HepG2 (cell line): ENCODE results near the gene DLG1. TPM values are rescaled to one million over a fixed set of nuclear protein-coding genes. Genes with fewer than 3 reads are reported as not detected.

Source experiments
- AHR ChIP-seq: IDR thresholded peaks from 2 replicates; pipeline ENCODE4 v1.6.1; 2018; ENCODE audit warnings: missing genetic modification reagents, missing compliant biosample characterization
- ATRX ChIP-seq: sonication (generic); formaldehyde crosslinking; IDR thresholded peaks from 2 replicates; pipeline ENCODE4 v1.4.0; 2020; ENCODE audit warnings: missing genetic modification reagents, borderline replicate concordance
- CEBPG ChIP-seq: IDR thresholded peaks from 2 replicates; pipeline ENCODE4 v1.6.1; 2016
- KDM5B ChIP-seq: sonication (generic); formaldehyde crosslinking; IDR thresholded peaks from 2 replicates; pipeline ENCODE4 v1.4.0; 2020; ENCODE audit warnings: missing genetic modification reagents, mild to moderate bottlenecking, borderline replicate concordance
- SP4 ChIP-seq: sonication (generic); formaldehyde crosslinking; IDR thresholded peaks from 2 replicates; pipeline ENCODE4 v1.8.1; 2023; ENCODE audit warnings: mild to moderate bottlenecking, missing genetic modification reagents
- ZBTB33 ChIP-seq: sonication (generic); formaldehyde crosslinking; IDR thresholded peaks from 2 replicates; pipeline ENCODE4 v1.4.0; 2020; ENCODE audit warnings: missing genetic modification reagents
- ZNF496 ChIP-seq: sonication (generic); formaldehyde crosslinking; IDR thresholded peaks from 2 replicates; pipeline ENCODE4 v1.8.1; 2023; ENCODE audit warnings: mild to moderate bottlenecking, moderate library complexity, missing genetic modification reagents; ENCODE audit not compliant: insufficient replicate concordance
- polyA plus RNA-seq, 8 experiments: library from polyadenylated mRNA; depleted of rRNA in 3 of 8; stranded (reverse) in 7 of 8; unstranded in 1 of 8; fragments of >200 nt; fragmentation: Illumina TruSeq in 4 of 8; extraction: Trizol in 4 of 8; gene quantifications; 2 replicates each; pipeline versions ENCODE4 v1.2.1 to v1.2.3, GENCODE V29; 2011 to 2016; ENCODE audit warnings: low read depth in 4 of 8, missing spikeins in 1 of 8, mixed read lengths in 1 of 8; ENCODE audit not compliant: insufficient read depth in 1 of 8
- total RNA-seq, 5 experiments: library from RNA; depleted of rRNA; stranded (reverse); fragments of >200 nt; fragmentation: Illumina TruSeq; extraction: Trizol; gene quantifications; 2 replicates each; pipeline ENCODE4 v1.2.3, GENCODE V29; 2016; ENCODE audit warnings: low read depth in 1 of 5
- TF ChIP-seq, protein P1 (sequence below): sonication (generic); formaldehyde crosslinking; IDR thresholded peaks from 2 replicates; pipeline ENCODE4 v1.5.0; 2020; ENCODE audit warnings: mild to moderate bottlenecking, missing genetic modification reagents
- TF ChIP-seq, protein P2 (sequence below): IDR thresholded peaks from 2 replicates; pipeline ENCODE4 v1.6.1; 2016; ENCODE audit warnings: low read depth, borderline replicate concordance

DLG1 gene
- total and polyA plus RNA-seq, 2 of the 13 experiments (the other 11 are each of a cell fraction or from before 2014, with no cell fraction given) = 30.5 to 104 TPM

GRCh38 chr3:197001972-197002700 lies 296.3 kb downstream of the DLG1 start (continued):
- TF ChIP-seq, protein P1, sequence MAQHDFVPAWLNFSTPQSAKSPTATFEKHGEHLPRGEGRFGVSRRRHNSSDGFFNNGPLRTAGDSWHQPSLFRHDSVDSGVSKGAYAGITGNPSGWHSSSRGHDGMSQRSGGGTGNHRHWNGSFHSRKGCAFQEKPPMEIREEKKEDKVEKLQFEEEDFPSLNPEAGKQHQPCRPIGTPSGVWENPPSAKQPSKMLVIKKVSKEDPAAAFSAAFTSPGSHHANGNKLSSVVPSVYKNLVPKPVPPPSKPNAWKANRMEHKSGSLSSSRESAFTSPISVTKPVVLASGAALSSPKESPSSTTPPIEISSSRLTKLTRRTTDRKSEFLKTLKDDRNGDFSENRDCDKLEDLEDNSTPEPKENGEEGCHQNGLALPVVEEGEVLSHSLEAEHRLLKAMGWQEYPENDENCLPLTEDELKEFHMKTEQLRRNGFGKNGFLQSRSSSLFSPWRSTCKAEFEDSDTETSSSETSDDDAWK (CRISPR knock-in tag) = no peak
- no peak for TF ChIP-seq CEBPG (CRISPR knock-in tag)
- TF ChIP-seq ZNF496 (CRISPR knock-in tag) = no peak
- no peak for TF ChIP-seq KDM5B (CRISPR knock-in tag)
- no peak for TF ChIP-seq ATRX (CRISPR knock-in tag)
- TF ChIP-seq, protein P2, sequence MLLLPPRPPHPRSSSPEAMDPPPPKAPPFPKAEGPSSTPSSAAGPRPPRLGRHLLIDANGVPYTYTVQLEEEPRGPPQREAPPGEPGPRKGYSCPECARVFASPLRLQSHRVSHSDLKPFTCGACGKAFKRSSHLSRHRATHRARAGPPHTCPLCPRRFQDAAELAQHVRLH (CRISPR knock-in tag) = no peak
- no peak for TF ChIP-seq SP4 (CRISPR knock-in tag)
- no peak for TF ChIP-seq ZBTB33 (CRISPR knock-in tag)
- no peak for TF ChIP-seq AHR (CRISPR knock-in tag)
